Measurements from ENCODE around the gene MUC5AC.
"Not testable (repeated sequence)": the region's sequence is repeated elsewhere in the genome, so short reads cannot be mapped to it uniquely, and the experiment has no call there.

DNA sequence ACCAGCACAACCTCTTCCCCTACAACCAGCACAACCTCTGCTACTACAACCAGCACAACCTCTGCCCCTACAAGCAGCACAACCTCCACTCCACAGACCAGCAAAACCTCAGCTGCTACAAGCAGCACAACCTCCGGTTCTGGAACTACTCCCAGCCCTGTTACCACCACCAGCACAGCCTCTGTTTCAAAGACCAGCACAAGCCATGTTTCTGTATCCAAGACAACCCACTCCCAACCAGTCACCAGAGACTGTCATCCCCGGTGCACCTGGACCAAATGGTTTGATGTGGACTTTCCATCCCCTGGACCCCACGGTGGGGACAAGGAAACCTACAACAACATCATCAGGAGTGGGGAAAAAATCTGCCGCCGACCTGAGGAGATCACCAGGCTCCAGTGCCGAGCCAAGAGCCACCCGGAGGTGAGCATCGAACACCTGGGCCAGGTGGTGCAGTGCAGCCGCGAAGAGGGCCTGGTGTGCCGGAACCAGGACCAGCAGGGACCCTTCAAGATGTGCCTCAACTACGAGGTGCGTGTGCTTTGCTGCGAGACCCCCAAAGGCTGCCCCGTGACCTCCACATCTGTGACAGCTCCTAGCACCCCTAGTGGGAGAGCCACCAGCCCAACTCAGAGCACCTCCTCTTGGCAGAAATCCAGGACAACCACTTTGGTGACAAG is 30.8 kb downstream of the MUC5AC start:
- TF ChIP-seq, protein P1, sequence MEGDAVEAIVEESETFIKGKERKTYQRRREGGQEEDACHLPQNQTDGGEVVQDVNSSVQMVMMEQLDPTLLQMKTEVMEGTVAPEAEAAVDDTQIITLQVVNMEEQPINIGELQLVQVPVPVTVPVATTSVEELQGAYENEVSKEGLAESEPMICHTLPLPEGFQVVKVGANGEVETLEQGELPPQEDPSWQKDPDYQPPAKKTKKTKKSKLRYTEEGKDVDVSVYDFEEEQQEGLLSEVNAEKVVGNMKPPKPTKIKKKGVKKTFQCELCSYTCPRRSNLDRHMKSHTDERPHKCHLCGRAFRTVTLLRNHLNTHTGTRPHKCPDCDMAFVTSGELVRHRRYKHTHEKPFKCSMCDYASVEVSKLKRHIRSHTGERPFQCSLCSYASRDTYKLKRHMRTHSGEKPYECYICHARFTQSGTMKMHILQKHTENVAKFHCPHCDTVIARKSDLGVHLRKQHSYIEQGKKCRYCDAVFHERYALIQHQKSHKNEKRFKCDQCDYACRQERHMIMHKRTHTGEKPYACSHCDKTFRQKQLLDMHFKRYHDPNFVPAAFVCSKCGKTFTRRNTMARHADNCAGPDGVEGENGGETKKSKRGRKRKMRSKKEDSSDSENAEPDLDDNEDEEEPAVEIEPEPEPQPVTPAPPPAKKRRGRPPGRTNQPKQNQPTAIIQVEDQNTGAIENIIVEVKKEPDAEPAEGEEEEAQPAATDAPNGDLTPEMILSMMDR (IDR thresholded peaks at IDR 0.05): not testable (repeated sequence)
- not testable (repeated sequence) for TF ChIP-seq POLR2A (IDR thresholded peaks at IDR 0.05)

All from heart left ventricle (tissue), 13 donors.